Activated CD8-positive, alpha-beta memory T cell treated with anti-CD3 and anti-CD28 coated beads, Interleukin-2, amount 50 U/mL, for 4 hours (primary cell): ENCODE results near the gene DNMT3A.

Experiments
- DNase-seq: peaks from one replicate; pipeline ENCODE4 v3.0.0-alpha.2; 2020

Gene DNMT3A

GRCh38 chr2:25197336-25198208 is 144.2 kb downstream of the DNMT3A start:
- no peak for DNase-seq

GRCh38 chr2:25194576-25195122 is 147.1 kb downstream of the DNMT3A start:
- no peak for DNase-seq

- no peak for DNase-seq
Observed at GRCh38 chr2:25190536-25190935, 151.2 kb downstream of the DNMT3A start.

GRCh38 chr2:25188405-25188804 is 153.3 kb downstream of the DNMT3A start:
- no peak for DNase-seq

- DNase-seq, result no peak
Observed at GRCh38 chr2:25187729-25188350, 153.9 kb downstream of the DNMT3A start.

GRCh38 chr2:25184254-25184653 is 157.5 kb downstream of the DNMT3A start:
- no peak for DNase-seq

GRCh38 chr2:25178976-25179375 is 162.7 kb downstream of the DNMT3A start:
- no peak for DNase-seq
